GM12873 (cell line): ENCODE data around the gene SDK1.

ENCODE experiments used
- TF ChIP-seq, protein P1 (sequence below): IDR thresholded peaks from 2 replicates; pipeline ENCODE4 v1.5.1; 2012; ENCODE audit warnings: low read depth, mild to moderate bottlenecking, moderate library complexity, low read length, control low read depth; ENCODE audit not compliant: insufficient read depth; ENCODE audit errors: missing control alignments

The SDK1 gene

DNA sequence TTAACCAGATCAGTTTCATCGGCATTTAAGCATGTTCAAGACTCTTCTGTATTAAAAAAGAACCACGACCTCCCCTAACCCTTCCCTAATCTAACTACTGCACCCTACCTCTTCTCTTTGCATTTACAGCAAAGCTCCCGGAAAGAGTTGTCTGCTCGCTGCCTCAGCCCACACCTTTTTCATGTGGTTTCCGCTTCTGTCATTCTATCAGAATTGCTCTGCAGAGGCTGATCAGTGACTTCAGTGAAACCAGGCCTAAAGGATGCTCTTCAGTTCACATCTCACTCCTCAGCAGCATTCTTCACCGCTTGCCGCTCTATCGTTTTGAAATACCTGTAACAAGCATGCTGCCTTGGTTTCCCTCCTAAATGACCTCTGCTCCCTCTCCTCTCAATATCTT is 160.9 kb downstream of the SDK1 start:
- TF ChIP-seq, protein P1, sequence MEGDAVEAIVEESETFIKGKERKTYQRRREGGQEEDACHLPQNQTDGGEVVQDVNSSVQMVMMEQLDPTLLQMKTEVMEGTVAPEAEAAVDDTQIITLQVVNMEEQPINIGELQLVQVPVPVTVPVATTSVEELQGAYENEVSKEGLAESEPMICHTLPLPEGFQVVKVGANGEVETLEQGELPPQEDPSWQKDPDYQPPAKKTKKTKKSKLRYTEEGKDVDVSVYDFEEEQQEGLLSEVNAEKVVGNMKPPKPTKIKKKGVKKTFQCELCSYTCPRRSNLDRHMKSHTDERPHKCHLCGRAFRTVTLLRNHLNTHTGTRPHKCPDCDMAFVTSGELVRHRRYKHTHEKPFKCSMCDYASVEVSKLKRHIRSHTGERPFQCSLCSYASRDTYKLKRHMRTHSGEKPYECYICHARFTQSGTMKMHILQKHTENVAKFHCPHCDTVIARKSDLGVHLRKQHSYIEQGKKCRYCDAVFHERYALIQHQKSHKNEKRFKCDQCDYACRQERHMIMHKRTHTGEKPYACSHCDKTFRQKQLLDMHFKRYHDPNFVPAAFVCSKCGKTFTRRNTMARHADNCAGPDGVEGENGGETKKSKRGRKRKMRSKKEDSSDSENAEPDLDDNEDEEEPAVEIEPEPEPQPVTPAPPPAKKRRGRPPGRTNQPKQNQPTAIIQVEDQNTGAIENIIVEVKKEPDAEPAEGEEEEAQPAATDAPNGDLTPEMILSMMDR: no peak

DNA sequence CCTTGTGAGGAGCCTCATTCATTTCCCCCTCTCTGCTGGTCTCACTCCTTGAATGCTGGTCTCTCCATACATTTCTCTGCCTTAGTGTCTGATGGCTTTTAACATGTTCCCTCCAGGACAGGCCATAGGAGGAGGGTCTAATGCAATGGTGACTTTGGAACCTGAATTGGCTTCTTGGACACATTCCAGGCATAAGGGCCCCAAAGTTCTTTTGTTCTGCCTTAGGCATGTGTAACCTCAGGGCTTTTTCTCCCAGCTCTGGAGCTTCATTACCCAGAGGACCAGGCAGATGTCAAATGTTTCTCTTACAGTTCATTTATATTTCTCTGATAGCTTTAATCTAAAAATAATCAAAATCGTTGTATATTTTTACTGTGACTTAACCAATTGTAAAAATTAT is 162.6 kb downstream of the SDK1 start:
- TF ChIP-seq, protein P1: no peak

DNA sequence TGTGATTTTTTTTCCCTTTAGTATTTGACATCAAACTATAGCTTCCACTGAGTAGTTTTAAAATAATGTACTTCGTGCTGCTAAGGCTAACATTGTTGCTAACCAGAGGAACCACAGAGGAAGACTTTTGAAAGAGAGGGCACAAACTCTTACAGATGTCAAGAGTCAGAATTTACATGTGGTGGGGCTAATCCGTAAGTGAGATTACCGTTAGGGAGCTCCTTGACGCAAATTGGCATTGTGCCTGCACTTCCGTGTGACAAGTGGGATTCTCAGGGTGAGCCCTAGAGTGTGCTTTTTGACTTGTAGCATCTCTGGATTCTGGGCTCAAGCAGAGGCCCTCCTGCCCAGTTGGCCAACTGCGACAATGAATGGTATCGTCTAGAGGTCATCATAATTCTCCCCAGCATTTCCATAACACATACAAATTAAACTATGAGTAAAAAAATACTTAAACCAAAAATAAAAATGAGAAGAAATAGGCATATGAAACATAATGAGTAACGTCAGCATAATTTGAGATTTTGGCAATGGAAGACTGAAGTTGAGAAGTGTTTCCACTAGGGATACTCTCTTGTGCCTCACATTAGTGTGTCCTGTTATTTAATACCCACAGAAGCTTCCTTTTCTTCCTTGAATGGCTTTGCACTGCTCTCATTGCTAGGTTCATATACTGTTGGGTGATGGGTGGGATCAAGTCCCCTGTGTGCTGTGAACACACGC is 164.0 kb downstream of the SDK1 start:
- TF ChIP-seq, protein P1: no peak

DNA sequence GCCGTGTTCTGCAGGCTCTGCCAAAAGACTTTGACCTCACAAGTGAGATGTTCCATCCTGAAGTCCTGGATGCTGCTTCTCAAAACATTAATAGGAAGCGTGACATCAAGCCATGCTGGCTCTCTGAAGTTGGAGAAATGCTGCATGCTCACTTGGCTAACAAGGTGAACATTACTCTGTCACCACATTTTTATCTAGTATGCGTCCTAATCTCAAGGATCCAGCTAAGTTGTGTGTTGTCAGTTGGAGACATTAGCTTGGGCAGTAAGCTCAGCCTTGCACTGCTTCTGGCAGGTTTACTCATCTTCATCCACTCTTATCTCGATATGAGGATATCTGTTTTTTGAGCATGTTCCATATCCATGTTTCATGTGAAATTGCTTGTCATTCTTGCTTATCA is 165.2 kb downstream of the SDK1 start:
- TF ChIP-seq, protein P1: no peak

DNA sequence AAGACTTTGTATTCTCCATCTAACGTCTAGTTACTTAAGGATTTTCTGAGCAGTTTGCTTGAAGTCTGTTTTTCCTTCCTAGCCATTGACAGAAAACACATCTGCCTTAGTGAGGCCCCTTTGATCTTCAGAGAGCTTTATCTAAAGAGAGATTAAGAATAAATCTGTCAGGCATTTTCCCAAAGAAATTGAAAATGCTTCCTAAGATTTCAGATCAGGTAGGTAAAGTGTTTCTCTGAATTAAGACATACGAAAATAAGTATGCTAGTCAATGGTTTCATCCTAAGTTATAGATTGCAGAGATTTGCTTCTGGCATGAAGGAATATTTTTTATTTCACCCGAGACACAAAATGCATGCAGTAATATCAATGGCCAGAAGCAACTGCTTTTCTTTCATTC is 168.6 kb downstream of the SDK1 start:
- TF ChIP-seq, protein P1: no peak

DNA sequence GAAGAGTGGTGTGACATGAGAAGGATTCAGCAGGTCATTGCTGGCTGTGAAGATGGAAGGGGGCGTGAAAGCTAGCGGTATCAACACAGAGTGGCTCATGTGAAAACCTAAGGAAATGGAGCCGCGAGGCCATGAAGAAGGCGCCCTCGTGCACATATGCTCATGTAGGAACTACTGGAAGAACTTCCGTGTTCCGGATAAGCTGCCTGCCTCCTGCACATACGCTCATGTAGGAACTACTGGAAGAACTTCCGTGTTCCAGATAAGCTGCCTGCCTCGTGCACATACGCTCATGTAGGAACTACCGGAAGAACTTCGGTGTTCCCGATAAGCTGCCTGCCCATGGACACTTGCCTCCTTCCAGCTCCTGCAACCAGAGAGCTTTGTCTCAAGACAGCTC is 179.1 kb downstream of the SDK1 start:
- TF ChIP-seq, protein P1: no peak

DNA sequence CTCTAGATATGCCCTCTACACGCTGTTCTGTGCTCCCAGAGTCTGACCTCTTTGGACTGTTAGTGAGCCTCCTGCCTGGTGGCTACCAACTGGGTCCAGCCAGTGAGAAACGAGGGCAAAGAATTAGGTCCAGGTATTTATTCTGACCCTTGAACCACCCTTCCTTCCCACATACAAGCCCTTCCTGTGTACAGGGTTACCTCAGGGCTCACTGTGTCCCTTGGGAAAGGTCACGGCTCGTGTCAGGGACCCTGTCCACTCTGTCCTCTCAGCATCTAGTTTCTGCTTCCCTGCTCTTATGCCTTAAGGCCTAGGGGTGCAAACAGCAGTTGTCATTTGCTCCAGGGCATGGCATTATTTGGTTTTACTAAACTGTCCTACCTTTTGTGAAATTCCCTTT is 180.4 kb downstream of the SDK1 start:
- TF ChIP-seq, protein P1: no peak
